ENCODE data around the gene FCHSD2.

FCHSD2 gene

GRCh38 chr11:73129198-73129597 is 12.9 kb downstream of the FCHSD2 start (continued):
- TF ChIP-seq PRDM10 (tag by site-specific recombination; IDR thresholded peaks at IDR 0.05) (no peak), ZNF121 (tag by site-specific recombination; IDR thresholded peaks at IDR 0.05) (no peak), ZNF146 (tag by site-specific recombination; IDR thresholded peaks at IDR 0.05) (no peak), ZBTB6 (tag by site-specific recombination; IDR thresholded peaks at IDR 0.05) (no peak), ZNF837 (tag by site-specific recombination; IDR thresholded peaks at IDR 0.05) (no peak)

GRCh38 chr11:73126804-73127480 is 15.2 kb downstream of the FCHSD2 start:
- Histone ChIP-seq H3K4me1 (ENCODE audit: control insufficient read depth, insufficient read depth, low read length) (no peaks in the 10 kb centered on the region), H3K9me3 (ENCODE audit: control insufficient read depth, insufficient read depth, low read depth, low read length) (no peaks in the 10 kb centered on the region), H3K4me3 (ENCODE audit: low read depth, low read length) (no peak overlapping the region), H3K36me3 (ENCODE audit: control insufficient read depth in 2 of 2, insufficient read depth in 1 of 2, low read length in 2 of 2) (peaks cover 0 to 13% of the 10 kb centered on the region in 2 experiments; a peak in 2 of 3 replicates), H3K27ac (ENCODE audit: extremely low read depth, low read depth, low read length) (no peak overlapping the region)
- ChIA-PET CTCF (interaction anchor here (0.7 kb wide), 1 partner anchor 16 kb away, joined by 6 read pairs; no protein-coding TSS in a partner anchor), POLR2A (no interaction called here)
- TF ChIP-seq BCL6B (tag by site-specific recombination; IDR thresholded peaks at IDR 0.05) (no peak), ZNF624 (tag by site-specific recombination; IDR thresholded peaks at IDR 0.05) (no peak), SALL2 (tag by site-specific recombination; IDR thresholded peaks at IDR 0.05; ENCODE audit: borderline replicate concordance) (no peak), OVOL3 (tag by site-specific recombination; IDR thresholded peaks at IDR 0.05) (no peak), HOXA7 (CRISPR knock-in tag; IDR thresholded peaks at IDR 0.05; ENCODE audit: borderline replicate concordance) (no peak), ZNF747 (tag by site-specific recombination; IDR thresholded peaks at IDR 0.05) (no peak), ZNF654 (tag by site-specific recombination; IDR thresholded peaks at IDR 0.05; ENCODE audit: low read depth) (no peak), ZNF211 (tag by site-specific recombination; IDR thresholded peaks at IDR 0.05; ENCODE audit: low read depth) (no peak), ZBTB7A (tag by site-specific recombination; IDR thresholded peaks at IDR 0.05; ENCODE audit: low read depth) (no peak), ZNF416 (tag by site-specific recombination; IDR thresholded peaks at IDR 0.05) (no peak), INSM2 (tag by site-specific recombination; IDR thresholded peaks at IDR 0.05) (no peak), ZNF19 (tag by site-specific recombination; IDR thresholded peaks at IDR 0.05; ENCODE audit: low read depth) (no peak), ZNF354C (tag by site-specific recombination; IDR thresholded peaks at IDR 0.05; ENCODE audit: borderline replicate concordance, low read depth) (no peak), ZNF335 (tag by site-specific recombination; conservative IDR thresholded peaks at IDR 0.05) (no peak), ZNF600 (tag by site-specific recombination; IDR thresholded peaks at IDR 0.05) (no peak), ZNF514 (tag by site-specific recombination; IDR thresholded peaks at IDR 0.05) (no peak), ELK4 (IDR thresholded peaks at IDR 0.05; ENCODE audit: borderline replicate concordance, low read depth, low read length) (no peak), ZBTB26 (tag by site-specific recombination; optimal IDR thresholded peaks at IDR 0.05) (no peak), ZNF391 (tag by site-specific recombination; IDR thresholded peaks at IDR 0.05; ENCODE audit: borderline replicate concordance, low read depth) (no peak)

Data from HEK293 (cell line).